Stimulated activated CD8-positive, alpha-beta memory T cell treated with anti-CD3 and anti-CD28 coated beads, Interleukin-7, amount 100 ng/mL, for 48 hours (primary cell): ENCODE data around the gene BTN1A1.

Experiments
- DNase-seq, 2 donors: peaks; one replicate each; pipeline ENCODE4 v3.0.0-alpha.2; 2020; ENCODE audit warnings: low read depth in 1 of 2; ENCODE audit errors: extremely low read depth in 1 of 2

The BTN1A1 gene

DNA sequence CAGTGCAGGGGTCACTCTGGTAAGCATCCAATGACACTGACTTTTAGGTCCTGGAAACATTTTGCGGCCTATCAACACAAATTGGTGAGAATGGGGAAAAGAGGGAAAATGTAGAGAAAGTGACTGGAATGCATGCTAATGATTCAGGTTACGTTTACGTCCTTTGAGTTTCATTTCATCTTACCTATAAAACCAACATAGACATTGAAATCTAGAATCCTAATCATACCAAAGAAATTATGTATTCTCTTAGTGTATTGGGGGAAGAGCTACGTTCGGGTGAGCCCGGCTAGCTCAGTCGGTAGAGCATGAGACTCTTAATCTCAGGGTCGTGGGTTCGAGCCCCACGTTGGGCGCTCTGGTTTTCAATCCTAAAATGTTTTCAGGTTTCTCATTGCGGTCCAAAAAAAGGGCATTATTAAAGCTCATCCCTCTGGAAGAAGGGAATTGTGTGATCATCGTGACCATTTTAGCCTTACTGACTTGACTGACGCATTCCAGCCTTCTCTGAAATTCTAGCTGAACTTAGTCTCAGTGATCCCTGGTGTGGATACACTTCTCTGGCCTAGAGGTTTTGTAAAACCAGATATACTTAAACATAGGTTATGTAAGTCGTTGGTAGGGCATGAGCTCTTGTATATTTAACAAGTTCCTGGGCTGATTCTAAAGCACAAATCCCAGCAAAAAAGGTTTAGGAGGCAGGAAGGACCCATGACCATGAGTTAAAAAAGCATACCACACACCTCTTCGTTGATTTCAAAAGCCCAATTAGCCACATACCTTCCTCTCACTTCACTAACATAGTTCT, 56.4 kb downstream of the BTN1A1 start:
- DNase-seq: peak in 1 of 2 donors; percentile 39
